ACHN (cell line): ENCODE results near the gene RAI1.
A peak's percentile ranks its signal among the peaks of the same experiment; 100 is the strongest.

ENCODE experiments used
- DNase-seq: peaks from one replicate; pipeline ENCODE4 v3.0.0-alpha.2; 2015
- in situ Hi-C: cut with HindIII; loops from 2 replicates; pipeline ENCODE4 v1.10.0; 2017; ENCODE audit warnings: low sequenced_read_pairs, low pct_ligation_motif_present, low pct_unique_long_range_greater_than_20kb

Gene RAI1

DNA sequence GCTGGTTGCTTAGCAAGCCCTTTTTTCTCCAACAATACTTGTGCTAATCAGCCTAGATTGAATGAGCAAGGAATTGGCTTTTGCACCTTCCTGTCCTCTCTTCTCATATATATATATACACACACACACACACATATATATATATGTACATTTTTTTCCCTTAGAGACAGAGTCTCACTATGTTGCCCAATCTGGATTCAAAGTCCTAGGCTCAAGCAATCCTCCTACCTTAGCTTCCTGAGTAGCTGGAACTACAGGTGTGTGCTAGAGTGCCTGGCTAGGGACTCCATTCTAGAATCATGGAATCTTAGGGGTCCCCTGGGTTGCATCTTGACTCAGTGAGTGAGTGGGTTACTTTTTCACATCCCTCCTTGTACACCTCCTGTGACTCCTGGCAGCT, 27.0 kb downstream of the RAI1 start:
- DNase-seq: no peak
- in situ Hi-C loops: no loop called here

DNA sequence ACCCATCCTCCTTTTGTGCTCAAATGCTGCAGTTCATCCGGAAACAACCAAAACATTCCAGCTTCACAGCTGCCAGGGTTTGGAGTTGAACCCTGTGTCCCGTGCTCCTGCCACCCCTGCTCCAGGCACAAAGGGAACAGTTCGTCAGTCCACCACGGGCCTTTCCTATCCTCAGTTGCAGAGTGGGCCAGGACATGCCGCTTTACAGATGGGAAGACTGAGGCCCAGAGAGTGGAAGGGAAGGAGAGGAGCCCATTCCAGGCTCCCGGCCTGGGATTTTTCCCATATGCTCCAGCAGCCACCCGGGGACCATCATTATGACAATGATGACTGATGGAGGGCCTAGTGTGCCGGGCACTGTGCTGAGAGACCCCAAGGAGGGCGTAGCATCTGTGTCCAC, 27.6 kb downstream of the RAI1 start:
- in situ Hi-C loops: no loop called here
- no peak for DNase-seq

DNA sequence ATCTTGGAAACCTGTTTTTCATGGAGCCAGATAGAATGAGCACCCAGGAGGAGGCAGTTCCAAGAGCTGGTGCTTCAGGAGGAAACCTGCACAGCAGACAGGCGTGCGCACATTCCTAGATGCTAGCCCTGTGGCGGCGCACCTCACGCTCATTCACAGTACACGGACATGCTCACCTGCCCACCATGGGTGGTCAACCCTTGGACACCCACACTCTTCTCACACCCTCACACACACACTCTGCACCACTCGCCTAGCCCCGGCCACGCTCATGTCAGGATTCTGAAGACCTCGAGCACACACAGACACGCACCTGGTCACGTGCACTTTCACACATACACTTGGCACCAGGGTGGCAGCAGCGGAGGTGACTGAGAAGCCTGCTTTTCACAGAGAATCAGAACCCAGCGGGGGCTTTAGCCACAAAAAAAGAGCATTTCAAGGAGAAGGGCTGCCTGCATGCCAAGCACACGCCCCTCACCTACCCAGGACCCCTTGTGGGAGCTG, 28.6 kb downstream of the RAI1 start:
- in situ Hi-C loops: no loop called here
- DNase-seq: no peak

DNA sequence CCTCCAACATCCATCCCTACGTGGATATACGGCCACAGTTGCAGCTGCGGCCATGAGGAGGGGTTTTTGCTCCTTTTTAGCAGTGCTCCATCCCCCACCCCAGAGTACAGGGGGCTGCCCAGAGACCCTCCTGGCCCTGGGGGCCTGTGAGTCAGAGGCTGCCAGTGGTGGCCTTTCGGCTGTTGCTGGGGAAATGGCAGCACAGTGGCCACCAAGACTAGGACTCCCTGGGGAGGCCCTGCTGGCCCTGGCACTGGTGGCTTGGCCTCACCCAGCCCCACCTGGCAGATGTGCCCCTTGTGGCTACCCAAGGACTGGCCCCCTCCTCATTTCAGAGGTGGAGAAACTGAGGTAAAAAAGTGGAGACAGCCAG, 29.1 kb downstream of the RAI1 start:
- in situ Hi-C loops: no loop called here
- DNase-seq: no peak

DNA sequence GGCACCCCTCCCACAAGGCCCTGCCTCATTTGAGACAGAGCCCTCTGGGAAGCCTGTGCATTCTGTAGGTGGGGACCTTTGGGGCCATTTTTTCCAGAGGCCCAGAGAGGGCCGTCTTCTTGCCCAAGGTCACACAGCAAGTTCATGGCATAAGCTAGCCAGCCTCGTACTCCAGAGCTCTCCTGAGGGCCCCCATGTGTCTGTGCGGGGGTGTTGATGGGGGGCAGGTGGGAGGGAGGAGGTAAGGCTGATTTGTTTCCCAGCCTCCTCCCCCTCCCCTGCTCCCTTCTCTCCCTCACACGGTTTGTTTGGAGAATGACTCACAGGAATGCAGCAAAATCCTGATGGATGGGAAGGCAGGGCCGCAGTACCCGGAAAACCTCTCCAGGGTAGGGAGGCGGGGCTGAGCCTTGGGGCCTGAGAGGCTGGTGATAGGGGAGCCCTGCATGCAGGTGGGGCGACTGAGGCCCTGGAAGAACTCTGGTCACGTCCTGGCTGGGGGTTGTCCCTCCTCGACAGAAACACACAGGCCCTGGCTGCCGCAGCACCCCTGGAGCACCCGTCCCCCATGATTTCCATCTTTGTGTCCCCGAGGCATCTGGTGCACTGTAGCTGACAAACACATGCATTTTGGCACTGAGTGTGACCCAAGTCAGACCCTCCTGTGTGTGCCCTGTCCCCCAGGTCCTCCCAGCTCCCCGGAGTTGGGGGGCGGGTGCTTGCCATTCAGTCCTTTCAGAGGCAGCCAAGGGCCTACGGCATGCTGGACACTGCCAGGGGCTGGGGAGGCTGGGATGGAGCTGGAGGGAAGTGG, 29.7 kb downstream of the RAI1 start:
- in situ Hi-C loops: no loop called here
- DNase-seq: peak; percentile 96

DNA sequence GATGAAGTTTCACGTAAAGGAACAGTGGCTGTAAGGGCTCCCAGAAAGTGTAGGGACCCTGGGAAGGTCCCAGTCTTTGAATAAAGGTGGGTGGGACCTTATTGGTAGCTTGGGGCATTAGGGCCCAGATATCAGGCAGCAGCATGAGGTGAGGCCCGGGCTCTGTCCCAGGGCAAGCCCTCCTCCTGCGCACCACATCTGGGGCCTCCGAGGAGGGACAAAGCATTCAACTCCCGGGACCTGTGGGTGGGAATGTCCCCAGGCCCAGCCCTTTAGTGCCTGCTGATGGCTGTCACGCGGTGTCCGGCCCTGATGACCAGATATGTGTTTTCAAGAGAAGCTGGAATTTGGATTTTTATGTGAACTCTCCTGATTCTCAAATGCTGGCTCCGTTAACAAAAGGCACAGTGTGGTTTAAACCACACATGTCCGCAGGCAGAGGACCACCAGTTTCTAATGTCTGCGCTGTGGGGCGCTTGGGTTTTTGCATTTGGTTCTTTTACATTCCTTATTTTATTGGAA, 30.4 kb downstream of the RAI1 start:
- in situ Hi-C loops: no loop called here
- no peak for DNase-seq

DNA sequence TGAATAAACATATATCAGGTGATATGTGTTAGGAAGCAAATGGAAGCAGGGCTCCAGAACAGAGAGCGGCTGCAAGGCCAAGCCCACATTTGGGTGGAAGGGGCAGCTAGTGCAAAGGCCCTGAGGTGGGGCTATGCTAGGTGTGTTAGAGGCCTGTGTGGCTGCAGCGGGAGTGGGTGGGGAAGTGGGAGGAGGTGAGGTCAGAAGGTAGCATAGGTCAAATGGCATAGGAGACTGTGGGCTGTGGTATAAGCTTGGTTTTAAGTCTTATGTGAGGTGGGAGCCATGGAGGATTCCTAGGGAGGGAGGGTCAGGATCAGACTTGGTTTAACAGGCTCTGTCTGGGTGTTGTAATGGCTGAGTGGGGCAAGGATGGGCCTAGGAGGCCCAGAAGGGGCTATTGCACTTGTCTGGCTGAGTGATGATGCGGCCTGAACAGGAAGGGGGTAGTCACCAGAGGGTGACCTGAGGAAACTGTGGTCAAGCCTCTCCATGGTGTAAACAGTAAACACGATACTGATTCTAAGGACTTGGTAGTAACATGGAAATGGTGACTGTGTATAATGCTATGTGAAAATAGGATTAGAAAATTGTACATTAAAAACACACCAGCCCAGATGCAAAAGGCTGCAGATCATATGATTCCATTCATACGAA, 31.1 kb downstream of the RAI1 start:
- in situ Hi-C loops: no loop called here
- DNase-seq: peak; percentile 24

DNA sequence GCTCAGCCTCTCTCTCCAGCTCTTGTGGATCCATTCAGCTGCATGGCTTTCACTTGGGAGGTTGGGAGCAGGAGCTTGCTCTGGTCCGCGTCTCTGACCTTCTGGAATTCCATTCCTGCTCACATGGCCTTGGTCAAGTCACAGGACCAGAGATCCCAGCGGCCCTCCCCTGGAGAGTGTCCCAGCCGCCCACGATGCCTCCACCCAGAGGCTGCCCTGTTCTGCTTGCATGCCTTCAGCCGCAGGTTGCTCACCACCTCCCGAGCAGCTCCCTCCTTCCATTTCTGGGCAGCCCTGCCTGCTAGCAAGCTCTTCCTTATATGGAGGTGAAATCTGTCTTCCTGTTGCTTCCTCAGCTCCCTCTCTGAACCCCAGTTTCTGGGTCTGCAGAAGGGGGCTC, 32.6 kb downstream of the RAI1 start:
- in situ Hi-C loops: no loop called here

DNA sequence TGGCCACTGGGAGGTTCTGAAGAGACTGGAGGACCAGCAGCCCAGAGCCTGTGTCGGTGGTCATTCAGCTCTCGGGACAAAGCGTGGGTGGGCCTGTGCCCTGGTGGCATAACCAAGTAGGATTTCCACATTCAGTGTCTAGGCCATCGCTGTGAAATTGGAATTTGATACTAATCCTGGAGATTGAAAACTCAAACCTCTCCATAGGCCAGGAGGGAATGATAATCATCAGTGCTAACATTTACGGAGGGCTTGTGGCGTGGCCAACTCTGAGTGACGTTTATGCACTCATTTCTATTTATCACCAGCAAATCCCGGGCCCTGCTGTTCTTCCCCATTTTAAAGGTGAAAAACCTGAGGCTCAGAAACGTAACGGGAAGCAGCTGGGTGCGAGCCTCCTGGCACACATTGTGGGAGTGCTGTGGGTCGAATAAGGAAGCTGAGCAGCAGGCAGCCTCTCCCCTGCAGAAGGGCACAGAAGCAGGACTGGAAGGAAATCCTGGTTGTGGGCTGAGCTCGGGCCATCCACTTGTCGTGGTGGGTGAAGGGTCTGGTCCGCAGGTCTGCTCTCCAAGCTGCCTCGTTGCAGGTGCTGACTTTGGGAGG, 33.1 kb downstream of the RAI1 start:
- no peak for DNase-seq
- in situ Hi-C loops: no loop called here

More for the DNA sequence above, 32.6 kb downstream of the RAI1 start:
- peak; percentile 86 for DNase-seq

DNA sequence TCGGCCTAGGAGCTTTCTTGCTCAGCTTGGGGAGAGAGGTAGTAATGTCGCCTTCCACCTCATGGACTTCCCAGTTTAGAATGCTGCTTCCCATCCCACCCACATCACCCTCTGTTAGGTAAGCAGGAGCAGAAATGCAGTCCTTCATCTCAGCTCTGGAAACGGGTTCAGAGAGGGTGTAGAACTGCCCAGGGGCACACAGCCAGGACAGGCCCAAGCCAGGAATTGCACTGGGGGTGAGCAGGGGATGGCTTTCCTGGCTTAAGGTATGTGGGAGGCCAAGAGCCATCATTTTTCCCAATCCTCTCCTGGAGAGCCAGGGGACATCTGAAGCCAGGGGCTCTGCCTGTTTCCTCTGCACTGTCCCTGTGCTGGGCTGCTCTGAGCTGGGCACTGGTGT, 33.6 kb downstream of the RAI1 start:
- no peak for DNase-seq
- in situ Hi-C loops: no loop called here

DNA sequence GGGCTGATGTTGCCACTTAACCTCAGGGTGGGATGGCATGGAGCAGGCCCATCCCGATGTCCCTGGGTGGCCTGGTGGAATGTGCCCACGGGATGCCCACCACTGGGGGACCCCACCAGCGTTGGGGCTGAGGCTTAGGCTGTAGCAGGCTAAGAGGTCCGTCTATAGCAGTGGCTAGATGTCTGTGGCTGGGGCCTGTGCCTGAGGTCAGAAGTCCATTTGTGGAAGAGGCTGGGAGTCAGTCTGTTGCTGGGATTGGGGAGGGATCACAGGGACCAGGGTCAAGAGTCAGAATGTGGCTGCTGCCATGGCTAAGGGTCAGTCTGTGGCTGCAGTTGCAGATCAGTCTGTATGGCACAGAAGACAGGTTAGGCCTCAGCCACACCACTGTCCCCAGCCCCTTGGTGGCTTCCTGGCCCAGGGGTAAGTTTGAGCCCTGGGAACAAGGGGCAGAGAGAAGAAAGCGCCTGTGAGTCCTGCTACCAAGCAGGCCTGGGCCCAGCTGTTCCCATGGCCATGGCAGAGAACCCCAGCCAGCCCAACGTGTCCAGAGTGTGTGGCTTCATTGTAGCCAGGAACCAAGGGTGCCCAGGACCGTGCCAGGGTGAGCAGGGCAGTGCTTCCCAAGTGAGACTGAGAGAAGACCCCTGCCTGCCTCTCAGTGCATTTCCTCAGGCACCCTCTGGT, 35.7 kb downstream of the RAI1 start:
- in situ Hi-C loops: no loop called here
- DNase-seq: no peak

DNA sequence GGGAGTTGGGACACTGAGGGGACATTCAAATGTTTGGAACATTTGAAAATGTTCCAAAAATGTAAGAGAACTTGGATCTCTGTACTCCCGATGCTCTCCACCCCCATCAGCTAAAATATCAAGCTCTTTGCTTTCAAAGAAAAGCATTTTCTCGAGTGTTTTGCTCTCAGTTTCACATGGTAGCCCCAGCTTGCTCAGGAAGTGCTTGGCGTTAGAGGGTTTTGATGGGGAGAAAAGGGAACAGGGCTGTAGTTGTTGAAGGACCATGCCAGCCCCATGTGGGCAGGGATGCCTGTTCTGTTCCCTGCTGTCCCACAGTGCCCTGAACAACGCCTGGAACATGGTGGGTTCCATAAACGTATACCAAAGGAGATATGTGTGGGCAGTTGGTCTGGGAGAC, 37.0 kb downstream of the RAI1 start:
- in situ Hi-C loops: no loop called here

DNA sequence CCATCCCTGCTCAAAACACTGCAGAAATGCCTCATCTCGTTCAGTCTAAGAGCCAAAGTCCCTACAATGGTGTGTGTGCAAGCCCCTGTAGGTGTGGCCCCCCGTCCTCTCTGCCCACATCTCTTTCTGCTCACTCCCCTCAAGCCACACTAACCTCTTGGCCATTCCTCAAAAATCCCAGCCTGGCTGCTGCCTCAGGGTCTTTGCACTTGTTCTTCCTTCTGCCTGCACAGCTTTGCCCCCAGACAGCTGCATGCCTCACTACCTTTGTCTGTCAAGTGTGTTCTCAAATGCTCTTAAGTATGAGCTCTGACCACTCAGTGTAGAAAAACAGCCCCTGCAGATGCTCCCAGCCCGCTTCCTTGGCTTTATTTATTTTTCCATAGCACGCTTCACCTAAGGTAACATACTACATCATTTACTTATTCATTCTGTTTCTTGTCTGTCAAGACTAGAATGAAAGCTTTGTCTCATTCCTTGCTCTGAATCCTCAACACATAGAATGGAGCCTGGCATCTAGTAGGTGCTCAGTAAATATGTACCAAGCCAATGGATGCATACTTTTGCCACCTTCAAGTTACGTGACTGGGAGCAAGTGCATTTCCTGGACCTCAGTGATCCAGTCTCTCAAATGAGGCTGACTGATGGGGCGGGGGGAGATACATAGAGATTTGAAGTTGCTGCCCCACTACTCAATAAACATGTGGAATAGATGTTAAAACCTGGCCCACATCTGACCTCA, 38.1 kb downstream of the RAI1 start:
- no peak for DNase-seq
- in situ Hi-C loops: no loop called here

More for the DNA sequence above, 37.0 kb downstream of the RAI1 start:
- no peak for DNase-seq

DNA sequence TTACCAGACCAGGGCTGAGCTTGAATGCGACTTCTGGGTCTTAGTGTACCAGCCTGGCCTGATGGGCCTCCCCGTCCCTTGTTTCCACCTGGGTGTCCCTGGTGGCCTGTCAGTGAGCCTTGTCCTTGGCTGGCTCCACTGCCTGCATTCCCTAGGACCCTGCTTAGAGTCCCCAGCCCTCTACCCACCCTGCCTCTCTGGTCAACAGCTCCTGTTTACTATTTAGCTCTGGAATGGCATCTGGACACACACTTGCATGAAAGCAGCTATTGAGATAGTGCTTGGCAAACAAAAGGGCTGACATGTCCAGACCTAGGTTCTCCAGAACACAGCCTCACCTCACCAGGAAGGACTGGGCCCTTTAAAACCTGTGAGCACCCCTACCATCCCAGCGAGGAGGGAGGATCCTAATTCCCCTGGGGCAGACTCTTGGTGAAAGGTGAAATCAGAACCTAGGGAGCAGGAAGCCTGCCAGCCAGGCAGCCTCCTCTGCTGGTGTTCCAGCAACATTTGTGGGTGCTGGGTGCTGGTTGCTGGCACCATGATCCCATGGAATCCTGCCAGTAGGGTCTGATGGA, 38.8 kb downstream of the RAI1 start:
- no peak for DNase-seq
- in situ Hi-C loops: no loop called here

DNA sequence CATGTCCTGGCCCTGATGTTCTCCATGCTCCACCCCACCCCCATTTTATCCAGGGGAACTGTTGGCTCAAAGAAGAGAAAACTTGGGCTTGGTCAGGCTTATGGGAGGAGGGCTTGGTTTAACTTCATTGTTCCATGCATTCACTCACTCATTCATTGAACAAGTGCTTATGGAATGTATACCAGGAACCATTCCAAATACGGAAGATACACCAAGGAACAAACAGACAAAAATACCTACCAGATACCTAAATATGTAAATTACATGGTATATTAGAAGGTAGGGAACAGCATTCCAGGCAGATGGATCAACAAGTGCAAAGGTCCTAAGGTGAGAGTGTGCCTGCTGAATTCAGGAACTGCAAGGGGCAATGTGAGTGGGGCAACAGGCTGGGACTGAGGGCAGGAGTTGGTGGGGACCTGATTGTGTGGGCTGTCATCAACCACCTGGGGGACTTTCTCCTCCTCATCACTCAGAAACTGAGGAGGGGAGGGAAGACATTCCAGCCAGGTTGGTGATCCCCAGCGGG, 39.9 kb downstream of the RAI1 start:
- no peak for DNase-seq
- in situ Hi-C loops: no loop called here

DNA sequence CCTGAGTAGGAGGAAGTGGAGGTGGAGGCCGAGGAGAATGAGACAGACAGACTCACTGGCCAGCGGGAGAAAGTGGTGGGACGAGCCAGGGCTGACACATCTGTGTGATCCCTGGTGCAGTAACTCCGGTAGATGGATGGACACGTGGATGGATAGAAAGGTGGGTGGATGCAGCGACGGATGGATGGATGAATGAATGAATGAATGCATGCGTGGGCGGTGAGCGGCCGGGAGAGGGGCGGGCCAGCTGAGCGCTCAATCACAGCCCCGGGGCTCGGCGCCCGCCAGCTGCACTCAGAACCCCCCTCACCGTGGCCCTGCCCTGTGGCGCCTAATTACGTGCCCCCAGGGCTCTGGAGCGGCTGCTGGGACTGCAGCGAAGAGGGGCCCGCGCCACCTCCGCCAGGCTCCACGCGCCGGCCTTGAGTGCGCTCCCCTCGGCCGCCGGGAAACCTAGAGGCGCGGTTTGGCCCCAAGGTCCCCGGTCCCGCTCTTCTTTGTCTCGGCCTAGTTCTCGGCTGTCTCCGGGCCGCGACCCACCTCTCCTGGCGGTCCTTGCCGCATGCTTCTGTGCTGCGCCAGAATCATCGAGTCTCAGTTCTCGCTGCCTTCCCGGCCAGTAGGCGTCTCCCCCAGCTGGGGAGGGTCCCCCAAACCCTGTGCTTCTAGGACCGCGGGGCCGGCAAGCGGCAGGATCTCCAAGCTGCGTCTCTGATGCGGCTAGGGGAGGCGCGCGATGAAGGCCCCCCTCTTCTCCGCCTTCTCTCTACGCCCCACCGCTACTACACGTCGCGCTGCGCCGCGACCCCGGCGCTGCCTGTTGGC, 41.0 kb downstream of the RAI1 start:
- DNase-seq: no peak
- in situ Hi-C loops: no loop called here

DNA sequence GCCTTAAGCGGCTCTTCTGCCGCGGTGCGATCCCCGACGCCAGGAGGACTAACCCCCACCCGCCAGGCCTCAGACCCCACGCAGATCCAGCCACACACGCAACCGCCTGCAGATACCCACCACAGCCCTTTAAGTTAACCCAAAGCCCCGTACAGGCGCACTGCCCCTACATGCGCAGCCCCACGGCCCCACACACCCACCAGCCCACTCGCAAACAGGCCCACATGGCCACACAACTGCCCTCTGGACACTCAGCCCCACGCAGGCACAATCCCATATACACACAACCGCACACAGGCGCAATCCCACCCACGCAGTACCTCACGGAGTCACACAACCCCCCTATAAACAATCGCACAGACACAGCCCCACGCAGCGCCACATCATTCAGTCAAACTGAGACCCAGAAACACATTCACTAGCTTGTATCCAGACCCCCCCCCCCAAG, 41.7 kb downstream of the RAI1 start:
- in situ Hi-C loops: no loop called here
- DNase-seq: no peak
